Measurements from ENCODE around the gene NEK4. TPM values are rescaled to one million over a fixed set of nuclear protein-coding genes. Genes with fewer than 3 reads are reported as not detected.
A peak's percentile ranks its signal among the peaks of the same experiment; 100 is the strongest.
"Not testable (repeated sequence)": the region's sequence is repeated elsewhere in the genome, so short reads cannot be mapped to it uniquely, and the experiment has no call there.

Gene NEK4
- total RNA-seq, 1 experiment from 2014 or later: 14.6 TPM

GRCh38 chr3:52779011-52779836, 8.5 kb upstream of the NEK4 start:
- no peak for DNase-seq (ENCODE audit: low spot score)

- DNase-seq (ENCODE audit: low spot score): no peak
Observed at GRCh38 chr3:52777959-52778805, 7.4 kb upstream of the NEK4 start.

- DNase-seq (ENCODE audit: low spot score): no peak
Observed at GRCh38 chr3:52777127-52777958, 6.6 kb upstream of the NEK4 start, which contains the start of gene ITIH1. Gene ITIH1, plus strand, starts transcription at chr3:52777599. Its CDS starts 17 bp downstream, at chr3:52777616.

- not testable (repeated sequence) for DNase-seq (ENCODE audit: low spot score)
Observed at GRCh38 chr3:52776486-52776885, 5.7 kb upstream of the NEK4 start.

GRCh38 chr3:52775877-52776276, 5.1 kb upstream of the NEK4 start:
- no peak for DNase-seq (ENCODE audit: low spot score)

GRCh38 chr3:52774901-52775864, 4.4 kb upstream of the NEK4 start:
- DNase-seq (ENCODE audit: low spot score): no peak

- no peak for DNase-seq (ENCODE audit: low spot score)
Observed at GRCh38 chr3:52774066-52774713, 3.5 kb upstream of the NEK4 start.

- DNase-seq (ENCODE audit: low spot score): no peak
Observed at GRCh38 chr3:52773361-52774065, 2.8 kb upstream of the NEK4 start.

GRCh38 chr3:52771702-52772101, 962 bp upstream of the NEK4 start:
- DNase-seq (ENCODE audit: low spot score): no peak

GRCh38 chr3:52771334-52771681, 568 bp upstream of the NEK4 start:
- DNase-seq (ENCODE audit: low spot score): no peak

- peak; percentile 26 for DNase-seq (ENCODE audit: low spot score)
Observed at GRCh38 chr3:52769786-52770455, 819 bp downstream of the NEK4 start.

- no peak for DNase-seq (ENCODE audit: low spot score)
Observed at GRCh38 chr3:52763466-52763865, 7.3 kb downstream of the NEK4 start.

- DNase-seq (ENCODE audit: low spot score): no peak
Observed at GRCh38 chr3:52756141-52756540, 14.6 kb downstream of the NEK4 start.

- no peak for DNase-seq (ENCODE audit: low spot score)
Observed at GRCh38 chr3:52754373-52754772, 16.4 kb downstream of the NEK4 start.

- no peak for DNase-seq (ENCODE audit: low spot score)
Observed at GRCh38 chr3:52752045-52752660, 18.6 kb downstream of the NEK4 start.

- DNase-seq (ENCODE audit: low spot score): no peak
Observed at GRCh38 chr3:52743721-52744120, 27.0 kb downstream of the NEK4 start.

- DNase-seq (ENCODE audit: low spot score): no peak
Observed at GRCh38 chr3:52743152-52743551, 27.6 kb downstream of the NEK4 start.

- peak; percentile 34 for DNase-seq (ENCODE audit: low spot score)
Observed at GRCh38 chr3:52742418-52743041, 28.2 kb downstream of the NEK4 start.
